Tibial nerve (tissue), 4 donors: Measurements from ENCODE around the gene ANKMY1.

Experiments used
- CTCF ChIP-seq, 5 experiments: fragments of 200-600 bp in 3 of 5; fragments of 450-650 bp in 2 of 5; sonication (generic) in 3 of 5; IDR thresholded peaks; one replicate each; pipeline ENCODE4 v1.5.1; 2016 to 2019; ENCODE audit warnings: antibody characterized with exemption in 5 of 5, mild to moderate bottlenecking in 3 of 5, moderate library complexity in 2 of 5
- EP300 ChIP-seq, 2 donors: sonication (generic); formaldehyde crosslinking; IDR thresholded peaks; one replicate each; pipeline ENCODE4 v1.6.1; 2017; ENCODE audit warnings: antibody characterized with exemption in 2 of 2, mild to moderate bottlenecking in 1 of 2
- POLR2A ChIP-seq, 2 donors: fragments of 450-650 bp; IDR thresholded peaks; one replicate each; pipeline ENCODE4 v1.6.1; 2017; ENCODE audit warnings: antibody characterized with exemption in 2 of 2, mild to moderate bottlenecking in 2 of 2, moderate library complexity in 2 of 2

DNA sequence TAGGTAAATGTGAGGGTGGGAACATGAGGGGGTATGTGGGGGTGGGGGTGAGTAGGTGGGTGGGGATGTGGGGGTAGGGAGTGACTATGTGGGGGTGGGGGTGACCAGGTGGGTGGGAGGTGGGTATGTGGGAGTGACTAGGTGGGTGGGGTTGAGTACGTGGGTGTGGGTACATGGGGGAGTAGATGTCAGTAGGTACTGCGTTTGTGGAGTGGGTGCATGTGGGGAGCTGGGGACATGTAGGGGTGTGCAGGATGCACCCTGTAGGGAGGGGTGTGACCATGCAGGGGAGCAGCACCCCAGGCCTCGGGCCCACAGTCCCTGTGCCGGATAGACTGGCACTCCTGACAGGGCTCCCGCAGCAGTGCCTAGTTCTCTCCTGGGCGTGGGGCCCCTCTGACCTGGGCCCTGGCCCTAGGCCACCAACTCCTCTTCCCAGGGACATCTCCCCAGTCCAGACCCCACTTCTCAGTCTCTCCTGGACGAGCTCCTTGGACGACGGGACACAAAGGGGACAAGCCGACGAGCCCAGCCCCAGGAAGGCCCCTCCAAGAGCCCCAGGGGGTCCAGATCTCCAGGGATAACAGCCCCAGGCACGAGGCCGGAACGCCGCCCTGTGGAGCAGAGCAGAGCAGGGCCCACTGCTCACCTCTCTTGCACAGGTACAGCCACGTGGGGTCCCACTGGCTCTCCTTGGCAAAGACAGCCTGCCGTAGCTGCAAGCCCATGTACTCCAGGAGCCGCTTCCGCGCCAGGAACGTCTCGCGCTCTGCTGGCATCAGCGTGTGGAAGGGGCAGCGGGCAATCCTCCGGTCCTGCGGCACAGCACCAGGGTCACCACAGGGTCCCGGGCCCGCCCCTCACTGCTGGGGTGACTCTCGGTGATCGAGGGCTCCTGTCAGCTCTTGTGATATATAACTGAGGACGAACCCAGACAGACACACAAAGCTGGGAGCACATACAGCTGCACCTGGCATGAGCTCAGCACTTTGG is 58.2 kb downstream of the ANKMY1 start:
- TF ChIP-seq EP300 (IDR thresholded peaks at IDR 0.05) (no peak), CTCF (IDR thresholded peaks at IDR 0.05) (no peak), POLR2A (IDR thresholded peaks at IDR 0.05) (no peak)
